ENCODE measurements around the gene NCKAP5L.

The NCKAP5L gene

DNA sequence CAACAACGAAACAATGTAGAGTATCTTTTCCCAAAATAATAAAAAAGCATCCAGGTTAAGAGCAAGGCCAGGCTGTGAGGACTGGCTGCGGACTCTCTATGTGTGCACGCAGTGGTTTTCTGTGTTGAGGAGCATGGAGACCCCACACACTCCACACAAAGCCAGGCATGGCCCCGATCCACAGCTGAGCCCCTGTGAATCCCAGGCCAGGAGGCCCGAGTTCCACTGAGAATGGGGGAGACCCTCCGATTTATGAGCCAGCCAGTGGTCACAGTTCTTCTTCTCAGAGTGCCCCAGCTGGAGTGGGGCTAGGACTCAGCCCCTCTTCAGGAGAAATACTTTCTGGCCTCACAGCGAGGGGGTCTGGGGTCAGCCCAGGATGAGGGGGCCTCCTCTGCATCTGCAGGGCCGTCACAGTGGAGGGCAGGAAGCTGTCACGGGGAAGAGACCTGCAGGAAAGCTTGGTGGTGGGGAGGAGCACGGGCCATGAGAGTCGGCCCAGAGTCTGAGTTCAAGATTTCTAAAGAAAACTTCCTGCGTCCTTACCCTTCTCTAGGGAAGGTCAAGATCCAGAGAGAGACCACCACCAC is 20.1 kb downstream of the NCKAP5L start:
- Histone ChIP-seq H3K4me1 (ENCODE audit: control insufficient read depth, insufficient read depth, low read length) (peaks cover 29% of the 10 kb centered on the region), H3K9me3 (ENCODE audit: control insufficient read depth, insufficient read depth, low read length) (no peaks in the 10 kb centered on the region), H3K4me3 (ENCODE audit: low read depth, low read length) (no peak overlapping the region), H3K9ac (ENCODE audit: low read depth, low read length) (no peak overlapping the region), H3K27ac (ENCODE audit: low read depth, low read length) (no peak overlapping the region), H3K27me3 (ENCODE audit: control insufficient read depth, insufficient read depth, low read length) (no peaks in the 10 kb centered on the region), H3K36me3 (ENCODE audit: control insufficient read depth, insufficient read depth, low read length) (peaks cover 25% of the 10 kb centered on the region)

DNA sequence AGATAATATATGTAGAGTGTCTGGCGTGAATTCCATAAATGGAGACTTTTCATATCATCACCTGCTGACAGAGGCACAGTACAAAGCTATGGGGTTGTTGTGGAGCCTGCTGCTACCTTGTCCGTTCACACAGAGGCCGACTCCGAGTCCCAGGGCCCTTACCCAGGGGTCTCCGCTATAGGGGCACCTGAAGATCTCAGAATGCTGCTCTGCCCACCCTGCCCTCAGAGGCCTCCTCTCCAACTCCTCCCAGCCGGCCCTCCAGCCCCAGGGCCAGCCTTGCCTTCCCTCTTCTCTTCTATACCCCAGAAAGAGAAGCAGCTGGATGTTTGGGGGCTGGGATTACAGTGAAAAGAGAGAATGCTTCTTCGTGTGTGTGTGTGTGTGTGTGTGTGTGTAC is 21.3 kb downstream of the NCKAP5L start:
- Histone ChIP-seq H3K9ac (ENCODE audit: low read depth, low read length) (no peak overlapping the region), H3K4me1 (ENCODE audit: control insufficient read depth, insufficient read depth, low read length) (peaks cover 29% of the 10 kb centered on the region), H3K27ac (ENCODE audit: low read depth, low read length) (no peak overlapping the region), H3K9me3 (ENCODE audit: control insufficient read depth, insufficient read depth, low read length) (no peaks in the 10 kb centered on the region), H3K4me3 (ENCODE audit: low read depth, low read length) (no peak overlapping the region), H3K27me3 (ENCODE audit: control insufficient read depth, insufficient read depth, low read length) (no peaks in the 10 kb centered on the region), H3K36me3 (ENCODE audit: control insufficient read depth, insufficient read depth, low read length) (peaks cover 34% of the 10 kb centered on the region)

DNA sequence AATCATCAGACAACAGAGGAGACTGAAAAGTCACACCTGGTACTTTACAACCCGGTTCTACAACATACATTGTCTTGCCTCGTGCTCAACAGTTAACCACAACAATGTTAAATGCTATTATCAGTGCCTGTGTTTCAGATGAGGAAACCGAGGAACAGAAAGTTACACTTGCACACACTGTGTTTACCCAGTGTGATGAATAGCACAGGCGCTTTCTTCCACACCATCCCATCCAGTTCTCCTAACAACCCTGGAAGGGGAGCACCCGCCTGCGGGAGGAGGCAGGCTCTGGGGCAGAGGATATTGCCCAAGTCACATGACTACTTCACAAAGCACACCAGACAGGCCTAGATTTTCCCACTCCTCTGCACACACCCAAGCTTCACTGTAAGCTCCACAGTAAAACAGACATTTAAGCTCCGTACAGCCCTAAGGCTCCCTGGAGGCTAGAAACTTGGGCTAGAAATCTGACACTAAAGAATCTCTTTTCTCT is 21.8 kb downstream of the NCKAP5L start:
- peaks cover 39% of the 10 kb centered on the region for H3K36me3 ChIP-seq (ENCODE audit: control insufficient read depth, insufficient read depth, low read length)
- no peaks in the 10 kb centered on the region for H3K27me3 ChIP-seq (ENCODE audit: control insufficient read depth, insufficient read depth, low read length)
- no peaks in the 10 kb centered on the region for H3K9me3 ChIP-seq (ENCODE audit: control insufficient read depth, insufficient read depth, low read length)
- H3K9ac ChIP-seq (ENCODE audit: low read depth, low read length) = no peak overlapping the region
- peaks cover 29% of the 10 kb centered on the region for H3K4me1 ChIP-seq (ENCODE audit: control insufficient read depth, insufficient read depth, low read length)
- no peak overlapping the region for H3K4me3 ChIP-seq (ENCODE audit: low read depth, low read length)
- H3K27ac ChIP-seq (ENCODE audit: low read depth, low read length) = no peak overlapping the region

DNA sequence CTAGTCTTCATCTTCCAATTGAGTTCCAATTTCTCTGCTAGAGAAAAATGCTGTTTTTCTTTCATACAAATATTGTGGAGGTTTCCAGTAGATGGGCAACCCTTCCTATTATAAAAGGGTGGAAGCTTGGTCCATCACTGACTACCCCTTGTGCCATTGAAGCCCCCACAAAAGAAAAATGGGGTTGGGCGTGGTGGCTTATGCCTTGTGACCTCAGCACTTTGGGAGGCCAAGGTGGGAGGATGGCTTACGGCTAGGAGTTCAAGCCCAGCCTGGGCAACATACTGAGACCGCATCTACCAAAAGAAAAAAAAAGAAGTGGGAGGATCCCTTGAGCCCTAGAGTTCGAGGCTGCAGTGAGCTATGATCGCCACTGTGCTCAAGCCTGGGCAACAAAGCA is 22.8 kb downstream of the NCKAP5L start:
- H3K9ac ChIP-seq (ENCODE audit: low read depth, low read length) = no peak overlapping the region
- no peaks in the 10 kb centered on the region for H3K27me3 ChIP-seq (ENCODE audit: control insufficient read depth, insufficient read depth, low read length)
- no peaks in the 10 kb centered on the region for H3K9me3 ChIP-seq (ENCODE audit: control insufficient read depth, insufficient read depth, low read length)
- H3K27ac ChIP-seq (ENCODE audit: low read depth, low read length) = no peak overlapping the region
- H3K4me1 ChIP-seq (ENCODE audit: control insufficient read depth, insufficient read depth, low read length) = peaks cover 21% of the 10 kb centered on the region
- H3K4me3 ChIP-seq (ENCODE audit: low read depth, low read length) = no peak overlapping the region
- H3K36me3 ChIP-seq (ENCODE audit: control insufficient read depth, insufficient read depth, low read length) = peaks cover 49% of the 10 kb centered on the region

DNA sequence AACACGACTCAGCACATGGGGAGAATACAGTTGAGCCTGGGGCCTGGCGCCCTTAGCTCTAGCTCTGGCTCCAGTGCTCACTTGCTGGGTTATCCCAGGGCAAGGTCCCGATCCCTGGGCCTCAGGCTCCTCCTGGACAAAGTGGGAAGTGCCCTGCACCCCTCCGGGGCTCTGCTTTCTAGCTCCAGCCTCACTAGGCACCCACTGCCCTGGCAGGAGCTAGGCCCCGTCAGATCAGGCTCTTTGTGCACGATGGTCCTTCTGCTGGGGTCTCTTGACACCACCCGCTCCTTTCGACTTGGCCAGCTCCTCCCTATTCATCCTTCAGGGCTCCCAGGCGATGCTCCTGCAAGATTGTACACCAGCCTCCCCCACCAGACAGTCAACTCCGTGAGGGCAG is 23.4 kb downstream of the NCKAP5L start:
- no peaks in the 10 kb centered on the region for H3K27me3 ChIP-seq (ENCODE audit: control insufficient read depth, insufficient read depth, low read length)
- H3K9me3 ChIP-seq (ENCODE audit: control insufficient read depth, insufficient read depth, low read length) = no peaks in the 10 kb centered on the region
- H3K27ac ChIP-seq (ENCODE audit: low read depth, low read length) = no peak overlapping the region
- no peak overlapping the region for H3K9ac ChIP-seq (ENCODE audit: low read depth, low read length)
- H3K4me1 ChIP-seq (ENCODE audit: control insufficient read depth, insufficient read depth, low read length) = peaks cover 17% of the 10 kb centered on the region
- H3K36me3 ChIP-seq (ENCODE audit: control insufficient read depth, insufficient read depth, low read length) = peaks cover 53% of the 10 kb centered on the region
- no peak overlapping the region for H3K4me3 ChIP-seq (ENCODE audit: low read depth, low read length)

DNA sequence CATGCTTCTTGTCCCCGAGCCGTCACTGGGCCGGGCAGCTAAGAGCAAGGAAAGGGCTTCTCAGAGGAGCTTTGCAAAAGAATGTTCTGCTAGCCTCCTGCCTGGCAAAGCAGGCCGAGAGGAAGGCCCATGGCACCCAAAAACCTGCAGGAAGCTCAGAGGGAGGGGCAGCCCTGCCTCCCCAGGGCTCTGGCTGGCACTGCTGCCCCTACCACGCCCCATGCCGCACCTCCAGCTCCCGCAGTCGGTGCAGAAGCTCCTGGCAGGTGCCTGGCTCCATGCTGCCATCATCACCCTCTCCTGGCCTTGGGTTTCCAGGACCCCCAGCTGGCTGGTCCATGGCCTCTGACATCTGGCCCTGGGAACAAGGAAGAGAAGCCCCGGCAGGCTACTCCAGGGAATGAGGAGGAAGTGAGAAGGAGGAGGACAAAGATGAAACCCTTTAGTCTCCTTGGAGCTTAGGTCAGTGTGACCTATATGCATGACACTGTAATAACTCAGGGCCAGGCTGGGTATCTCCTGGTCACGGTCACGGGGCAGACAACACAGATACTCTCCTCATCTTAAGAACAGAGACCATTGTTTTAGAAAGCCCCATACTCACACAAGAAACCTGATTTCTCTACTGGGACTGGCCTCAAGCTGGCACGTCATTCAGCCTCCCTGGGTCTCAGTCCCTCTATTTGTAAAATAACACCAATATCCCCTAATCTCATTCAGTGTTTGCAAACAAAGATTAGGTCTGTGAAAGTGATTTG is 24.3 kb downstream of the NCKAP5L start:
- no peaks in the 10 kb centered on the region for H3K27me3 ChIP-seq (ENCODE audit: control insufficient read depth, insufficient read depth, low read length)
- peaks cover 53% of the 10 kb centered on the region for H3K36me3 ChIP-seq (ENCODE audit: control insufficient read depth, insufficient read depth, low read length)
- H3K4me3 ChIP-seq (ENCODE audit: low read depth, low read length) = no peak overlapping the region
- H3K4me1 ChIP-seq (ENCODE audit: control insufficient read depth, insufficient read depth, low read length) = peaks cover 7% of the 10 kb centered on the region
- no peak overlapping the region for H3K27ac ChIP-seq (ENCODE audit: low read depth, low read length)
- H3K9me3 ChIP-seq (ENCODE audit: control insufficient read depth, insufficient read depth, low read length) = no peaks in the 10 kb centered on the region
- H3K9ac ChIP-seq (ENCODE audit: low read depth, low read length) = no peak overlapping the region

DNA sequence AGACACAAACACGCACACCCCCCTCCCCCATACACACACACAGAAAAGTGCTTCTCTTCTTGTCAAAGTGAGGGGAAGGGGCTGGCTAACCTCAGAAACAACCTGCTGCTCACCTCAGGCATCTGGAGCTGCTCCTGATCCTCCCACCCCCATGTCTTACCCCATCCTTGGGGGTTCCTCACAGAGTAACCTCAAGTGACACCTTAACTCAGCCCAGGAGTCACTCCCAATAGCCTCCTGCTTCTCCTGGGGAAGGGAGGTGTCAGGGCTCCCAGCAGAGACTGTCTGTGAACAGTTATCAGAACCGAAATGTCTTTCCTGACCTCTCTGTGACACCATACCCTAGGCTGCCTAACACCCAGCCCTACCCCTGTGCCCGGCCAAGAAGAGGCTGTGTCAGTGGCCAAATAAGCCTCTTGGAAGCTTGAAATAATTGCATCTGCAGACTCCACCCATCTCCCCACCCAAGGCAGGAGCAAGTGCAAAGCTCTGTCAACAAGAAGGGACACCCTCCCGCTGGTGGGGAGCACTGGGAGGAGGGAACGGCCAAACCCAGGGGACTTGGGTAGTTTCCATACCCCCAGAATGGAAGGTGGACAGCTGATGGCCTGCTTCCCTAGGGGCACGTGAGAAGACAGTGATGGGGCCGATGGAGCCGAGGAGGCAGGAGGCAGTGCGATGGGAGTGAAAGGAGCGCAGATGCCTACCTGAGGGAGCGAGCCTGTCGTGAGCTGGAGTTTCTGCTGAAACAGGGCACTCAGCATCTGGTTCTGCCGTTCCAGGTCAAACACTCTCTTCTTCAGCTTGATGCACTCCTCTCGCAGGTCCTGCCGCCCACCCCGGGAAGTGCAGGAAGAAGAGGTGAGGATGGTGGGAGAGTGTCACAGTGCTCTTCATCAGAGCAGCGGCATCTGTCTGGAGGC is 26.8 kb downstream of the NCKAP5L start:
- no peaks in the 10 kb centered on the region for H3K9me3 ChIP-seq (ENCODE audit: control insufficient read depth, insufficient read depth, low read length)
- no peak overlapping the region for H3K9ac ChIP-seq (ENCODE audit: low read depth, low read length)
- no peaks in the 10 kb centered on the region for H3K27me3 ChIP-seq (ENCODE audit: control insufficient read depth, insufficient read depth, low read length)
- H3K4me3 ChIP-seq (ENCODE audit: low read depth, low read length) = no peak overlapping the region
- peaks cover 77% of the 10 kb centered on the region for H3K36me3 ChIP-seq (ENCODE audit: control insufficient read depth, insufficient read depth, low read length)
- no peak overlapping the region for H3K27ac ChIP-seq (ENCODE audit: low read depth, low read length)
- no peaks in the 10 kb centered on the region for H3K4me1 ChIP-seq (ENCODE audit: control insufficient read depth, insufficient read depth, low read length)

DNA sequence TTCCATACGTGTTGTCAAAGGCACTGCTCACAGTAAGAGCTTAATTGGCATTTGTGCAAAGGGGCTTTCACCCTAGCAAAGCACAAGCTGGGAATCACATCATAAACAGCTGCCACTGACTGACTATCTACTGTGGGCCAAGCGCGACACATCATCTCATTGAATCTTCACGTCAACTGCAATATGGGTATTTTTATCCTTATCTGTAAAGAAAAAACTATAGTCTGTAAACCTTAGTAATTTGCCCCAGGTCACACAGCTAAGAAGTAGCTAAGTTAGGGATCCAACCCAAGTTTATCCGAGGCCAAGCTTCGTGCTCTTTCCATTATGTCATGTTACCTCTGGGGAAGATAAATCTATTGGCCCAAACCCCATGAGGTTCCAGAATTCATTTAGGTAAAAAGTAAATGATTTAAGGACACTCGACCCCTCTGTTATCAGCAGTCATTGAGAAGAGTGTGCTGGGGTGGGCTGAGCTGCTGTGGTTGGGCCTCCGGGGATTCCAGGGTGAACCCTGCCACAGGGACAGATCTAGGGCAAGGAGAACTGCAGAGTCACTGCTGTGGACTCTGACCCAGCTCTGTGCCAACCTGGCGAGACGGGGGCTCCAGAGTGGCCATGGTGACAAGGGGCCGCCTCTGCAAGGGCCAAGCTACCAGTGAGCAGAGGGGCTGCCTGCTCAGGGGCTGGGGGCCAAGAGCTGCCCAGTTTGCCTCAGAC is 27.6 kb downstream of the NCKAP5L start:
- Histone ChIP-seq H3K9ac (ENCODE audit: low read depth, low read length) (no peak overlapping the region), H3K4me3 (ENCODE audit: low read depth, low read length) (no peak overlapping the region), H3K9me3 (ENCODE audit: control insufficient read depth, insufficient read depth, low read length) (no peaks in the 10 kb centered on the region), H3K36me3 (ENCODE audit: control insufficient read depth, insufficient read depth, low read length) (peaks cover 76% of the 10 kb centered on the region), H3K4me1 (ENCODE audit: control insufficient read depth, insufficient read depth, low read length) (no peaks in the 10 kb centered on the region), H3K27me3 (ENCODE audit: control insufficient read depth, insufficient read depth, low read length) (no peaks in the 10 kb centered on the region), H3K27ac (ENCODE audit: low read depth, low read length) (no peak overlapping the region)

DNA sequence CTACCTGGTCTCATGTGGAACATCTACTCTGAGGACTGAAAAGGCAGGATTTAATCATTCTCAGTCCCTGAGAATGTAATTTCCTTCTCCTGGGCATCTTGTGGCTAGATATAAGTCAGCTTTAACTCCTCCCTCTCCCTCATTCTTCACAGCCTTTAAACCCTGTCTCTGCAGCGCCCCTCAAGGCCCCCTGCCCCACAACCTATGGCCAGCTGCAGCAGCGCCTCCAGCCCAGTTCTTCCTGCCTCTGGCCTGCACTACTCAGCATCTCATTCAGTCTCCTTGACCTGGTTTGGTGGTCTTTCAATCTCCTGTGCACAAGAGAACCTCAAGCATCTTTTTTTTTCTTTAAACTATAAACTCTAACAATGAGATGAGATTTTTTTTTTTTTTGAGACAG is 29.3 kb downstream of the NCKAP5L start:
- Histone ChIP-seq H3K27ac (ENCODE audit: low read depth, low read length) (no peak overlapping the region), H3K36me3 (ENCODE audit: control insufficient read depth, insufficient read depth, low read length) (peaks cover 61% of the 10 kb centered on the region), H3K4me1 (ENCODE audit: control insufficient read depth, insufficient read depth, low read length) (no peaks in the 10 kb centered on the region)

DNA sequence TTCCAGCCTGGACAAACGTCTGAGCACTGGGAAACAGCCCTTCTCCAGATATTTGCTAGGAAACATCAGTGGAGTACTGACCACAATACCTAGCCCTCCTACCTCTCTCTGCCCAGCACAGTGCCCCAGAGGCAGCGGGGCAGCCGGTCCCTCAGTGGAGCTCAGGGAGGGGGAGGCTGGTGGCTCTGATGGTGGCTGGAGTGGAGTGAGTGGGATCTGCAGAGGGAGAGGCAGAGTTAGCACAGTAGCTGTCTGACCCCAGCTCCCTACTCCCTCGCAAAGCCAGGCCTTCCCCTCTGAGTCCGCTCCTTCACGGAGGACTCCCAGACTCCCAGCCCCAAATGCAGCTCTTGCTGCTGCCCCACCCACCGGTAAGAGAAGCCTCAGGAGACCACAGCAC is 30.0 kb downstream of the NCKAP5L start:
- Histone ChIP-seq H3K36me3 (ENCODE audit: control insufficient read depth, insufficient read depth, low read length) (peaks cover 57% of the 10 kb centered on the region), H3K27me3 (ENCODE audit: control insufficient read depth, insufficient read depth, low read length) (no peaks in the 10 kb centered on the region), H3K9ac (ENCODE audit: low read depth, low read length) (no peak overlapping the region), H3K4me1 (ENCODE audit: control insufficient read depth, insufficient read depth, low read length) (no peaks in the 10 kb centered on the region), H3K4me3 (ENCODE audit: low read depth, low read length) (no peak overlapping the region), H3K9me3 (ENCODE audit: control insufficient read depth, insufficient read depth, low read length) (no peaks in the 10 kb centered on the region), H3K27ac (ENCODE audit: low read depth, low read length) (no peak overlapping the region)

More for the DNA sequence above, 29.3 kb downstream of the NCKAP5L start:
- no peak overlapping the region for H3K9ac ChIP-seq (ENCODE audit: low read depth, low read length)
- H3K9me3 ChIP-seq (ENCODE audit: control insufficient read depth, insufficient read depth, low read length) = no peaks in the 10 kb centered on the region
- no peak overlapping the region for H3K4me3 ChIP-seq (ENCODE audit: low read depth, low read length)
- H3K27me3 ChIP-seq (ENCODE audit: control insufficient read depth, insufficient read depth, low read length) = no peaks in the 10 kb centered on the region

Data from HUES48 (cell line).